GM21360 (cell line): ENCODE measurements around the gene HMGN3.
"Not testable (repeated sequence)": the region's sequence is repeated elsewhere in the genome, so short reads cannot be mapped to it uniquely, and the experiment has no call there.

ENCODE experiments used
- ATAC-seq: cut with Tn5 transposase; IDR thresholded peaks from one replicate; pipeline ENCODE4 v1.9.1; 2021; ENCODE audit warnings: mild to moderate bottlenecking, moderate library complexity; ENCODE audit not compliant: unreplicated experiment

Gene HMGN3

GRCh38 chr6:79234150-79235022, at the start of gene HMGN3:
TSS of gene HMGN3 (minus strand) at chr6:79234682.
- peak; percentile 91 for ATAC-seq

- ATAC-seq, result no peak
These were observed 46.3 kb upstream of the HMGN3 start for GRCh38 chr6:79280756-79281155.

GRCh38 chr6:79277109-79277508, 42.6 kb upstream of the HMGN3 start:
- ATAC-seq, result no peak

- no peak for ATAC-seq
These were observed 35.4 kb upstream of the HMGN3 start for GRCh38 chr6:79269877-79270276.

GRCh38 chr6:79267128-79267527, 32.6 kb upstream of the HMGN3 start:
- no peak for ATAC-seq

- no peak for ATAC-seq
These were observed 31.6 kb upstream of the HMGN3 start for GRCh38 chr6:79266051-79266450.

GRCh38 chr6:79263359-79263758, 28.9 kb upstream of the HMGN3 start:
- no peak for ATAC-seq

- ATAC-seq, result no peak
These were observed 27.2 kb upstream of the HMGN3 start for GRCh38 chr6:79261666-79262065.

GRCh38 chr6:79260772-79261171, 26.3 kb upstream of the HMGN3 start:
- ATAC-seq, result no peak

GRCh38 chr6:79257381-79258205, 23.1 kb upstream of the HMGN3 start:
- no peak for ATAC-seq

GRCh38 chr6:79256770-79257169, 22.3 kb upstream of the HMGN3 start:
- ATAC-seq, result not testable (repeated sequence)

- not testable (repeated sequence) for ATAC-seq
These were observed 20.6 kb upstream of the HMGN3 start for GRCh38 chr6:79255086-79255485.

GRCh38 chr6:79250559-79250958, 16.1 kb upstream of the HMGN3 start:
- ATAC-seq, result no peak

- peak; percentile 78 for ATAC-seq
These were observed 15.6 kb upstream of the HMGN3 start for GRCh38 chr6:79250107-79250514.

- no peak for ATAC-seq
These were observed 14.7 kb upstream of the HMGN3 start for GRCh38 chr6:79249136-79249535.

GRCh38 chr6:79246891-79247290, 12.4 kb upstream of the HMGN3 start:
- ATAC-seq, result peak; percentile 67

- no peak for ATAC-seq
These were observed 6.7 kb upstream of the HMGN3 start for GRCh38 chr6:79241228-79241627.

GRCh38 chr6:79240509-79240908, 6.0 kb upstream of the HMGN3 start:
- no peak for ATAC-seq

- no peak for ATAC-seq
These were observed 5.2 kb upstream of the HMGN3 start for GRCh38 chr6:79239536-79240168.

- ATAC-seq, result no peak
These were observed 4.4 kb upstream of the HMGN3 start for GRCh38 chr6:79238919-79239318.

- no peak for ATAC-seq
These were observed 2.2 kb upstream of the HMGN3 start for GRCh38 chr6:79236711-79237110.
